GM19455 (cell line): ENCODE data around the gene RINL.
"Not testable (repeated sequence)": the region's sequence is repeated elsewhere in the genome, so short reads cannot be mapped to it uniquely, and the experiment has no call there.

Experiments
- ATAC-seq: cut with Tn5 transposase; IDR thresholded peaks from one replicate; pipeline ENCODE4 v1.9.1; 2021; ENCODE audit not compliant: unreplicated experiment

The RINL gene

GRCh38 chr19:38878575-38879399 lies 712 bp upstream of the RINL start:
- no peak for ATAC-seq

- ATAC-seq = no peak
These were observed 2.2 kb downstream of the RINL start for GRCh38 chr19:38875656-38876395.

- not testable (repeated sequence) for ATAC-seq
These were observed 4.7 kb downstream of the RINL start for GRCh38 chr19:38873400-38873799.

DNA sequence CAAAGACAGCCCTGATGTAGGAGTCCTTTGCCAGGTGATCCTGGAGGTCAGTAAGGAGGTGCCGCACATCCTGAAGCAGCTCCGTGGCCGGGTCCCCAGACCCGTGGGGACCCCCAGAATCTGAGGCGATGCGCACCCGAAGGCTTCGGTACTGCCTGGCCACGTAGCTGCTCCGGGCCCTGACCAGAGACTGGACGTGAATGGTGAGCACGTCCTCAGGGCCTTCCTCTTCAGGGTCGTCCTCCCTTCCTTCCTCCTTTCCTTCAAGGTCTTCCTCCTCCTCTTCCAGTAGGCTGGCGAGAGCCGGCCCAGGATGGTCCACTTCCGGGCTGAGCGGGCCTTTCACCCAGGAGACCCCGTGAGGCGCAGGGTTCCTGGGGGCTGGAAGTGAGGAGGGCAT lies 7.5 kb downstream of the RINL start:
- ATAC-seq = no peak

GRCh38 chr19:38869836-38870607 lies 8.1 kb downstream of the RINL start:
- peak; percentile 72 for ATAC-seq

DNA sequence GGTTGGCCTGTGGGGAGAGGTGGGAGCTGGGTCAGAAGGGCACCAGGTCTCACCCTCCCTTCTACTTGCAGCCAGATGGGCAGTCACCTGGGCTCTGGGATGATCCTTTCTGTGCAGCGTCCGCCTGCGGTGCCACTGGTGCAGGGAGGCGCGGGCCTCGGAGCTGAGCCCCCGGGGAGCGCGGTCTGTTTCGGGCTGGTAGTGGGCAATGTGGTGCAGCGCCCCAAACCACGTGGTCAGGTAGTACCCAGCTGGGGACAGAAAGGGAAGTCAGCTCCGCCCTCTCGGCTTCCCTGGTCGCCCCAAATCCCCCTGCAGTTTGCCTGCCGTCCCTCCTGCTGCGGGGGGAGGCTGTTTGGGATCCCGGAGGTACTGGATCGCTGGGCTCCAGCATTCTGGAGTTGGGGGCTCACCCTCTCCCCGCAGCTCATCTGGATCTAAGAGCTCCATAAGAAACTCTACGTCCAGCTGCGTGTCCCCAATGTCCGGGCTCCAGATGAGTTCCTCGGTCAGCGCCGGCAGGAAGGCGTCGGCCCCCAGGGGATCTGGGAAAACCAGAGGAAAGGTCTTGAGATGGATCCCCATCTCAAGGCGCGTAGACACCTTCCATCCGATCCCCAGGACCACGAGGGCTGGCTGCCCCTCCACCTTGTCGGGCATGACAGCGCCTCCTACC lies 8.8 kb downstream of the RINL start:
- ATAC-seq = no peak

DNA sequence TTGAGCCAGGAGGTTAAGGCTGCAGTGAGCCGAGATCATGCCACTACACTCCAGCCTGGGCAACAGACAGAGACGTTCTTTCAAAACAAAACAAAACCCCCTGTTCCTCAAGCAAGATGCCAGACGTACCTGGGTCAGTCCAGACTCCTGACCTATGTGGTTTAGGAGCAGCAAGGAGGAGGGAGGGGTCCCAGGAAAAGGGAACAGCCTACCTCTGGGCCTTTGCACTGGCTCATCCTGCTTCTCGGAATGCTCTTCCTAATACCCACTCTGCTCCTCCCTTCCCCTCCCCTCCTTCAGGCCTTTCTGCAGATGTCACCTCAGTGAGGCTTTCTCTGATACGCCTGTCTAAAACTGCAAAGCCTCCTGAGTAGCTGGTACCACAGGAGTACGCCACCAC lies 9.5 kb downstream of the RINL start:
- no peak for ATAC-seq

DNA sequence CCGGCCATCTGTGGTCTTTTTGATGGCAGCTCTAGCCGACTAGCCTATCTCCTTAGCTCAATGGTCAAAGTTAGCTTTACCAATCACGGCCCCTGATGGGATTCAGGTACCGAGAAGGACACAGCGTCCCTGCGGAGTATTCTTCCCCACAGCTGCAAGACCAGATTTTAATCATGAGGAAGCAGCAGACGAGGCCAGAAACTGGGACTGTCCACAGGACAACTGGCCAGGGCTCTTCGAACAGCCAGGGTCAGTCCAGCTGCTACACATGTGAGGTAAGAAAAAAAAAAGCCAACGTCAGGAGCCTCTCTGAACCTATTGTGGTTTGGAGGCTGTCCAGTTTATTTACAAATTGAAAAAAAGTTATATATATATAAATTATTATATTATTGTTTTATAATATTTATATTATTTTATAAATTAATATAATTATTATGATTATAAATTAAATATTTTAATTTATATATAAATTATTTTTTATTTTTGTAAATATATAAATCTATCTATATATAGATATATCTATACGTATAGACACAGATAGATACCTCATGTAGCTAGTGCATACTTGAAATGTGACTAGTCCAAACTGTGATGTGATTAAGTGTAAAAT lies 10.8 kb downstream of the RINL start:
- ATAC-seq = no peak

- no peak for ATAC-seq
These were observed 15.6 kb downstream of the RINL start for GRCh38 chr19:38862321-38863059.

GRCh38 chr19:38861368-38861767 lies 16.7 kb downstream of the RINL start:
- ATAC-seq = no peak

DNA sequence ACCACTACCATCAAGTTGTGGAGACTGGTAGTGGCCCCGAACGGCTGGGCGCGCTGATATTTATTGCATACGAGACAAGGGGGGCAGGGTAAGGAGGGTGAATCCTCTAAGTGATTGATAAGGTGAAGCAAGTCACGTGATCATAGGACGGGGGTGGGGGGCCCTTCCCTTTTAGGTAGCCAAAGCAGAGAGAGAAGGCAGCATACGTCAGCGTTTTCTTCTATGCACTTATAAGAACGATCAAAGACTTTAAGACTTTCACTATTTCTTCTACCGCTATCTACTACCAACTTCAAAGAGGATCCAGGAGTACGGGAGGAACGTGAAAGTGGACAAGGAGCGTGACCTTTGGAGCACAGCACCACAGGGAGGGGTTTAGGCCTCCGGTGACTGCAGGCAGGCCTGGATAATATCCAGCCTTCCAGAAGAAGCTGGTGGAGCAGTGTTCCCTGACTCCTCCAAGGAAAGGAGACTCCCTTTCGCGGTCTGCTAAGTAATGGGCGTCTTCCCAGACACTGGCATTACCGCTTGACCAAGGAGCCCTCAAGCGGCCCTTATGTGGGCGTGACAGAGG lies 18.4 kb downstream of the RINL start:
- not testable (repeated sequence) for ATAC-seq

DNA sequence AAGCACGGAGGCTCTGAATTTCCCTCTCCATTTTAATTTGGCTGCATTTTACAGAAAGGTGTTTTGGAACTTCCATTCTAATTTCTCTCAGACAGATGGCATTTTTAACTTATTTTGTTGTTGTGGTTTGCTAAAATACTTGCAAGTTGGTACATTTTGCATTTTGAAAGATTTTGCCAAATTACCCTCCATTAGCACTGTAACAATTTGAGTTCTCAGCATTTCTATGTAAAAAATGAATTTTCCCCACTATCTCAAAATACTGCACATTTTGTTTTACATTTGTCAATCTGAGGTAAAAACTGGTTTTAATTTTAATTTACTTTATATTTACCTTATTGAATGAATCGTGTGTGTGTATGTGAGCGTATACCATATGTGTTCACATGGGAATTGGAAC lies 21.3 kb downstream of the RINL start:
- no peak for ATAC-seq

DNA sequence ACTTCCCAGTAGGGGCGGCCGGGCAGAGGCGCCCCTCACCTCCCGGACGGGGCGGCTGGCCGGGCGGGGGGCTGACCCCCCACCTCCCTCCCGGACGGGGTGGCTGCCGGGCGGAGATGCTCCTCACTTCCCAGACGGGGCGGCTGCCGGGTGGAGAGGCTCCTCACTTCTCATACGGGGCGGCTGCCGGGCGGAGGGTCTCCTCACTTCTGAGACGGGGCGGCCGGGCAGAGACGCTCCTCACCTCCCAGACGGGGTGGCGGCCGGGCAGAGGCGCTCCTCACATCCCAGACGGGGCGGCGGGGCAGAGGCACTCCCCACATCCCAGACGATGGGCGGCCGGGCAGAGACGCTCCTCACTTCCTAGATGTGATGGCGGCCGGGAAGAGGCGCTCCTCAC lies 22.3 kb downstream of the RINL start:
- ATAC-seq = not testable (repeated sequence)

GRCh38 chr19:38854961-38855360 lies 23.1 kb downstream of the RINL start:
- not testable (repeated sequence) for ATAC-seq

DNA sequence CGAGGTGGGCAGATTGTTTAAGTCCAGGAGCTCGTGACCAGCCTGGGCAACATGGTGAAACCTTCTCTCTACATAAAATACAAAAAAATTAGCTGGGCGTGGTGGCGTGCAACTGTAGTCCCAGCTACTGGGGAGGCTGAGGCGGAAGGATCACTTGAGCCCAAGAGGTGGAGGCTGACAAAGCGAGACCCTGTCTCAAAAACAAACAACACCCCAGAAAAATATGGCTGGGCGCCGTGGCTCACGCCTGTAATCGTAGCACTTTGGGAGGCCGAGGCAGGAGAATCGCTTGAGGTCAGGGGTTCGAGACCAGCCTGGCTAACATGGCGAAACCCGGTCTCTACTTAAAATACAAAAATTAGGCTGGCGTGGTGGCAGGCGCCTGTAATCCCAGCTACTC lies 24.9 kb downstream of the RINL start:
- no peak for ATAC-seq

DNA sequence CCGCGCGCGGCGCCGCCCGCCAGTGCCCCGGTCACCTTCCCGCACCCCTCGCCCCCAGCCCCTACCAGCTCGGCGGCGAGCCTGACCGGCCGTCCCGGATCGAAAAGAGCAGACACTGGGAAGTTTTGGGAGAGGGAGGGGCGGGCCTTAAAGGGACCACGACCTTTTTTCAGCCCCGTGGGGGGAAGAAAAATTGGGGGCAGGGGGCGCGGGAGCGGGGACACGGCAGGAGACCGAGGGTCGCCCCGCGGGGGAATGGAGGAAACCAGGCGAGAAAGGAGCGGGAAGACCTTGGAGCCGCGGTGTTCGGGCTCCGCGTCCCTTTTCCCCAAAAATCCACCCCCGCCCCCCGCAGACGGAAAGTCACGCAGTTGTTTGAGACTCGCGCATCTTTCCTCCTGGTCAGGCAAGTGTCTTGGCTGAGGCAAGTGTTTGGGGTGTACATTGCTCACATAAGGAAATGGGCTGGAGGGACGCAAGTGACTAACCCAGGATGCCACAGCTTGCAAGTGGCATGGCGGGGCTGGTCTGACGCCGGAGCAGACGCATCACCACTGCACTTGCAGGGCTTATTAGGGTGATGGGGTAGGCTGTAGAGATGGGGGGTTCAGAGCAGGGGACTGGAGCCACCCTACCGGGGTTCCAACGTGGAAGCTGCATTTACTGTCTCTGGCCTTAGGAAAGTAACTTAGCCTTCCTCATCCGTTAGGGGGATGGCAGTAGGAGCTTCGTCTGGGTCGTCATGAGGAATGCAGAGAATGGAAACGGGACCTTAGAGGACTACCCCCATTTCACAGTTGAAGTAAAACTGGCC lies 25.6 kb downstream of the RINL start:
- no peak for ATAC-seq

GRCh38 chr19:38851622-38852230 lies 26.3 kb downstream of the RINL start:
- no peak for ATAC-seq

DNA sequence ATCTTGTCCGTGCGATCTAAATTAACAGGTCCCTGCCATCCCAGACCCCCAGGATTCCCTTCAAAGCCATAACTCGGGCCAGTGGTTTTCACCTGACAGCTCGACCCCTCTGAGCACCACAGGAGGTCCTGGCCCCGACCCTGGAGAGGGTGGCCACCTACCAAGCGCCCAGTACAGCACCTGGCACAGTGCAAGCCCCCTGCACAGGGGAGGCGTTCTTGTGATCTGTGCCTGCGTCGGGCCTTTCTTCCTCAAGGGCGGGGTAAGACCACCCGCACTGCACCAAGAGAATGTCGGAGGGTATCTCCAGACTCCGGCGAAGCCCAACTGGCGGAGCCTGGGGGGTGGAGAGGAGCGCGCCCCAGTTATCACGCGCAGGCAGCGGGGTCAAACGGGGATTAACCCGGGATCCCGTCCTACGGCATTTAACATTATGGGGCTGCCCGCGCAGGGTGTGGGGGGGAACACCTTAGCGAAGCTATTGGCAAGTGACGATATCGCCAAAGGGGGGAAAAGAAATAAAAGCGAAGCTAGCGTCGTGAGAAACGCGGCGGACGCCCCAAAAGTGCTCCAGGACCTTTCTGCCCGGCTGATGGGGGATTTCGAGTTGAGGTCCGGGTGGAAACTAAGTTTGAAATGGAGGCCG lies 27.0 kb downstream of the RINL start:
- ATAC-seq = no peak
